GM19395 (cell line): ENCODE data around the gene RECK.
A peak's percentile ranks its signal among the peaks of the same experiment; 100 is the strongest.
"Not testable (repeated sequence)": the region's sequence is repeated elsewhere in the genome, so short reads cannot be mapped to it uniquely, and the experiment has no call there.

Source experiments
- ATAC-seq: cut with Tn5 transposase; IDR thresholded peaks from one replicate; pipeline ENCODE4 v1.9.1; 2021; ENCODE audit warnings: mild to moderate bottlenecking, moderate library complexity; ENCODE audit not compliant: unreplicated experiment

The RECK gene, protein sequence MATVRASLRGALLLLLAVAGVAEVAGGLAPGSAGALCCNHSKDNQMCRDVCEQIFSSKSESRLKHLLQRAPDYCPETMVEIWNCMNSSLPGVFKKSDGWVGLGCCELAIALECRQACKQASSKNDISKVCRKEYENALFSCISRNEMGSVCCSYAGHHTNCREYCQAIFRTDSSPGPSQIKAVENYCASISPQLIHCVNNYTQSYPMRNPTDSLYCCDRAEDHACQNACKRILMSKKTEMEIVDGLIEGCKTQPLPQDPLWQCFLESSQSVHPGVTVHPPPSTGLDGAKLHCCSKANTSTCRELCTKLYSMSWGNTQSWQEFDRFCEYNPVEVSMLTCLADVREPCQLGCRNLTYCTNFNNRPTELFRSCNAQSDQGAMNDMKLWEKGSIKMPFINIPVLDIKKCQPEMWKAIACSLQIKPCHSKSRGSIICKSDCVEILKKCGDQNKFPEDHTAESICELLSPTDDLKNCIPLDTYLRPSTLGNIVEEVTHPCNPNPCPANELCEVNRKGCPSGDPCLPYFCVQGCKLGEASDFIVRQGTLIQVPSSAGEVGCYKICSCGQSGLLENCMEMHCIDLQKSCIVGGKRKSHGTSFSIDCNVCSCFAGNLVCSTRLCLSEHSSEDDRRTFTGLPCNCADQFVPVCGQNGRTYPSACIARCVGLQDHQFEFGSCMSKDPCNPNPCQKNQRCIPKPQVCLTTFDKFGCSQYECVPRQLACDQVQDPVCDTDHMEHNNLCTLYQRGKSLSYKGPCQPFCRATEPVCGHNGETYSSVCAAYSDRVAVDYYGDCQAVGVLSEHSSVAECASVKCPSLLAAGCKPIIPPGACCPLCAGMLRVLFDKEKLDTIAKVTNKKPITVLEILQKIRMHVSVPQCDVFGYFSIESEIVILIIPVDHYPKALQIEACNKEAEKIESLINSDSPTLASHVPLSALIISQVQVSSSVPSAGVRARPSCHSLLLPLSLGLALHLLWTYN

GRCh38 chr9:36036780-36037548, at the start of gene RECK:
Gene RECK (plus strand): TSS chr9:36036913. CDS start chr9:36036999, 86 bp downstream.
- ATAC-seq: peak; percentile 79

DNA sequence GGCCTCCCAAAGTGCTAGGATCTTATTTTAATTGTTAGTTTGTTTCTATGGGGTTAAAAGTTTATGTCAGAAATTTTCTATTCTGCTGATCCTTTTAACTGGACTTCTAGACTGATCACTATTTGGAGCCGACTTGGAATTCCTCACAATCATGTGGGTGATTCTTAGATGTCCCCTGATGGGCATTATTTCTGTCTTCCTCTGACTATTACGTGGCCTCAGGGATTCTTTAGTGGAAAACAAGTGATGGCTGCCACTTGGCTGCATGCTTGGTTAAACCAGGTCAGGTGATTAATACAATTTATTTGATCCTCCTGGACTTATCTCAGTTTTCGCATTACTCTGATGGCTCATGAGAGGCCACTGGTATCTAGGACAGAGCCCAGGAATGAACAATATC, 46.6 kb upstream of the RECK start:
- no peak for ATAC-seq

GRCh38 chr9:35993136-35993535, 43.6 kb upstream of the RECK start:
- ATAC-seq: not testable (repeated sequence)

GRCh38 chr9:35993976-35994720, 42.6 kb upstream of the RECK start:
- no peak for ATAC-seq

GRCh38 chr9:35994959-35995358, 41.8 kb upstream of the RECK start:
- no peak for ATAC-seq

DNA sequence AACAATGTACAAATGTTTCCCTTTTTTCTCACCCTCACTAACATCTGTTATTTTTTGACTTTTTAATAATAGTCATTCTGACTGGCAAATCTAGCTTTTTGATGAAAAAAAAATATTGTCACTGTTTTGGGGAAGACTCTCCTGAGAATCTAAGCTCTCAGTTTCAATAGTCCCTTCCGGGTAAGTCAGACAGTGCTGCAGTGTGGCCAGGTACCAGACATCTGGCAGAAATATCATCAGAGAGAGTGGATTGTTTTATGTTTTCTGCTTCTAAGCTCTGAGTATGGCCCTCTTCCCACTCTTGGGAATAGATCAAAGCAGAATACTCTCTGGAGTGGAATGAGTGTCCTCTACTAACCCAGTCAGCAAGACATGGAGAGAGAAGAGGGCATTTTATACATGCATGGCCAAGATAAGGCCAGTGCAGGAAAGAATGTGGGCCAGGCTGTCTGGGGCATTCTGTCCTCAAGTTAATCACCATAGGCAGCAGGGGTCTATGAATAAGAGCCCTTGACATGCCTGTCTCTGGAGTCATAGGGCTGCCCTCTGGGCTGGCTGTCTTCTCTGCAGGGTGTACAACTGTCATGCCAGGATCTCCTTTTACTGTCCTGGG, 40.2 kb upstream of the RECK start:
- no peak for ATAC-seq

DNA sequence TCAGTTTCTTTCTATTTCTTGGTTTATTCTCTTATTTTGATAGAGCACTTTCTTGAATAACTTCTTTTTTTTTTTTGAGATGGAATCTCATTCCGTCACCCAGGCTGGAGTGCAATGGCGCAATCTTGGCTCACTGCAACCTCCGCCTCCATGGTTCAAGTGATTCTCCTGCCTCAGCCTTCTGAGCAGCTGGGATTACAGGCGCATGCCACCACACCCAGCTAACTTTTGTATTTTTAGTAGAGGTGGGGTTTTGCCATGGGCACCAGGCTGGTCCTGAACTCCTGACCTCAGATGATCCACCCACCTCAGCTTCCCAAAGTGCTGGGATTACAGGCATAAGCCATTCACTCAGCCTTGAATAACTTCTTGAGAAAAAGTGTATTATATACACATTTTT, 39.7 kb upstream of the RECK start:
- ATAC-seq: not testable (repeated sequence)

DNA sequence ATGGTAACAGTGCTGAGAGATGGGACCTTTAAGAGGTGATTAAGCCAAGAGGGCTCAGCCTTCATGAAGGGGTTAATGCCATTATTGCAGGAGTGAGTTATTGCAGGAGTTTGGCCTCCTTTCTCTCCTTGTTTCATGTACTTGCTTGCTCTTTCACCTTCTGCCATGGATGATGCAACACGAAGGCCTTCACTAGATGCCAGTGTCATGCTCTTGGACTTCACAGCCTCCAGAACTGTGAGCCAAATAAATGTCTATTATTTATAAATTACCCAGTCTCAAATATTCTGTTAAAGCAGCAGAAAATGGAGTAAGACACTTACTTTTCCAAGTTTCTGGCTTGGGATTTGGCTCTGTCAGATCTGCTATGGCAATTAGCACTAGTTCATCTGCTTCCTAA, 38.4 kb upstream of the RECK start:
- ATAC-seq: no peak

DNA sequence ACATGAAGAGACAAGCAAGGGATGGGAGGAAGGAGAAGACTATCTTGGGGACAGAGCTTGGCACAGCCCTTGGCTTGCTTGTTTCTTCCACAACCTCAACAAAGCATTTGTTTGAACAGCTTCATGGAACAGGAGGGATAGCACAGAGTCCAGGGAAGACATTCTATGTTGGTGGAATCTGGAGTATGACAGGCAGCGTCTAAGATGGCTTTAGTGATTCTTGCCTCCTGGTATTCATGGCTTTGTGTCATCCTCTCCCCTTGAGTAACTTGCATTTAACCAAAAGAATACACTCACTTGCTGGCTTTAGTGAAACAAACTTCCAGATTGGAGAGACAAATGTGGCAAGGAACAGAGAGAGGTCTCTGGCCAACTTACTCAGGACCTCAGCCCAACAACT, 30.8 kb upstream of the RECK start:
- ATAC-seq: no peak

DNA sequence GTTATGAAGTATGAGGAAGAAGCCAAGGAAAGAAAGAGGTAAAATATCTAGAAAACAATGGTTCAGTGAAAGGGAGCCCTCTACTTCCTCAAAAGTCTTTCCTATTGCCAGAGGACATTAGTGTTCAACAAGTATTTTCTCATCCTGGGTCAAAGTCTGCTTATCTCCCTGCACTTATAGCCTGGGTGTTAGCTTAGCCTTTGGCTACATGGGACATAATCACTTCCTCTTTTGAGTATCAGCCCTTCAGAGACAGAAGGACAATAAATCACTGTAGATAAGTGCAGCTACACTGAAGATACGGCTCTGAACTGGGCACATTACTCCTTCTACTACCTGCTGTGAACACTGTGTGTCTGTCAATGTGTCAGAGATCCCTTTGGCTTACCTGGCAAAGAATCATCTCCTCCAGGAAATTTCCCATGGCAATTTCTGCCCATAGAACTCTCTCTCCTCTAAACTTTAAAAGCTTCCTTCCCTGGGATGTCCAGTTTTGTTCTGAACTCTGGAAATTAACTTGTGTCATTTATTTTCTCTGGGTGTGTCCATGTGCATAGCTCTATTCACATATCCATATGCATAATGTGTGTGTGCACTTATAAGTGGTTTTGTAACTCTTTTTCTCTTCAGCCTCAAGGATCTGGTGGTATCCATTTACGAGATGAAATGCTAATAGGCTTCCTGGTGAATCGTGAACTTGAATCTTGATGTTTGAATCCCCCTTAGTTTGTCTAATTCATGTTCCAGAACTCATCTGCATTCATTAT, 30.0 kb upstream of the RECK start:
- ATAC-seq: no peak

DNA sequence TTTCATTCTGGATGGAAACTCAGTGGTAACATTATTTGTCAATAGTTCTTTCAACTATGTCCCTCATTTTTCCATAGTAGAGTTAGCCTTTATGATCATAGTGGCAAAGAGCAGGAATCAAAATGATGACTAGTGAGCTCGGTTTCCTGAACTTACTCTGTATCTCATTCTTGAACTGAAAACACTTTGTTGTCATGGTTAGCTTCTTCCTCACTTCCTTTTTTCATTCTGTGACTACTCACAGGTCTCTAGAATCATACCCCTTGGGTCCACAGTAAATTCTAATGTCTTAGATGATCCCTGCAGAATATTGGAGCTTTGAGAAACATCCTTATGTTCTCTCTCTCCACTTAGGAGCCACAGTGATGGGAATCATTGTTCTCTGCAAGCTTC, 29.4 kb upstream of the RECK start:
- peak; percentile 94 for ATAC-seq

- no peak for ATAC-seq
Measured at GRCh38 chr9:36007852-36008251, 28.9 kb upstream of the RECK start.

DNA sequence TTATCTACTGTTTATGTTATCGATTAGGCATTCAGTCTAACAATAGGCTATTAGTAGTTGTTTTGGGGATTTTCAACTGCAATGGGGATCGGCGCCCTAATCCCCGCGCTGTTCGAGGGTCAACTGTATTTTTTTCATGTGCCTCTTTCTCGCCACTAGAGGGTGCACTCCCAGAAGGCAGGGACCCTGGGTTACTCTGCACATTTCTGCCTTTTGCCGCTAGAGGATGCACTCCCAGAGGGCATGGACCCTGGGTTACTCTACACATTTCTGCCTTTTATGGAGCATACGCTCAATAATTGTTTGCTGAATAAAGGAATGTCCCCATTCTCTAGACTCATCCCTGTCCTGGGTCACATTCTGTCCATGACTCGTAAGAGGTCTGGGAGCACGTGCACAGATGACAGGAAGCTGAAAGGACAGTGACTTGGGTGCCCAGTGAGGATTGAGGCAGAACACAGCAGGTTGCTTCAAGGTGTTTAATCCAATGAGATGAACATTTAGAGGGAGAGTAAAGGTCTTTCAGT, 27.9 kb upstream of the RECK start:
- ATAC-seq: peak; percentile 53

DNA sequence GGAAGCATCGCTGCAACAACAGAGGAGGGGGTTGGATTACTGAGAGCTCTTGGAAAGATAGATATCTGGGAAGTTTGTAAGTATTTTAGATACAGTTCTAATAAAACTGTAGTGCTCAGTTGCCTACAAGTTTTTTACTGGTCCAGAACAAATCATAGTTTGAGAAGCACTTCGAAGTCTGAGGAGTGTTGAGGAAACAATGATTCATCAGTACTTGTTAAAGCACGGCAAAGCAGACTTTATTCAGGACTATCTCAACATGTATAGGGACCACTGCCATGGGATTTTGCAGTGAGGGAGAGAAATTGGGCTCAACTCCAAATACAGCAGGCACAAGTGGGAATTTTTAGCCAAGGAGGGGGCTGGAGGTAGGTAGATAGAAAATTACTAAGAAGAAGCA, 25.3 kb upstream of the RECK start:
- no peak for ATAC-seq

DNA sequence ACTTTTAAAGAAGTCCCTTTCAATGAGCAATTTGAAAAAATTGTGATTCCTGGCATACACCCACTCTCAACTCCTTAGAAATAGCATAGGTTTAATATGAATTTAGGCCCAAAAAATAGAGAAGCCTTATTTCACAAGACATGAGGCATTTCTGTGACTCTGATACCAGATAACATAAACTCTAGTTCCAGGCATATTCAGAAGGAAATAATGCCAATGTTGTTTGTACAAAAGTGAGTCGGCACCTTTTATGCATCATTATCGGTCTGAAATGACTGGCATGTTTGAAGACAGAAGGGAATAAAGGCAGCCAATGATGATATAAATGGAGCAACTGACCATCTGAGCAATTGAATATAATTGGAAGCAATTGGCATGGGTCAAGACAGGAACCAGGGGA, 19.4 kb upstream of the RECK start:
- no peak for ATAC-seq

DNA sequence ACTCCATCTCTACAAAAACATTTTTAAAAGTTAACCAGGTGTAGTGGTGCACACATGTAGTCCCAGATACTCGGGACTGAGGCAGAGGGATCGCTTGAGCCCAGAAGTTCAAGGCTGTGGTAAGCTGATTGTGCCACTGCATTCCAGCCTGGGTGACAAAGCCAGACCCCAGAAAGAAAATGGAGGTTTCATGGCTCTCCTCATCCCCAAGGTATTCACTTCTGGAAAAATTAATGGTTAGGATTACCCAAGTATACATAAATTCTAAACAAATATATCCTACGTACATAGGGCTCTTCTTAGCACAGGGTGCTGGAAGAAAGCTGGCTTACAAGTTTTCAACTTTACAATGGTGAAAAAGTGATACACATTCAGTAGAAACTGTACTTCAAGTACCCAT, 18.6 kb upstream of the RECK start:
- no peak for ATAC-seq

GRCh38 chr9:36018891-36019720, 17.6 kb upstream of the RECK start:
- no peak for ATAC-seq

DNA sequence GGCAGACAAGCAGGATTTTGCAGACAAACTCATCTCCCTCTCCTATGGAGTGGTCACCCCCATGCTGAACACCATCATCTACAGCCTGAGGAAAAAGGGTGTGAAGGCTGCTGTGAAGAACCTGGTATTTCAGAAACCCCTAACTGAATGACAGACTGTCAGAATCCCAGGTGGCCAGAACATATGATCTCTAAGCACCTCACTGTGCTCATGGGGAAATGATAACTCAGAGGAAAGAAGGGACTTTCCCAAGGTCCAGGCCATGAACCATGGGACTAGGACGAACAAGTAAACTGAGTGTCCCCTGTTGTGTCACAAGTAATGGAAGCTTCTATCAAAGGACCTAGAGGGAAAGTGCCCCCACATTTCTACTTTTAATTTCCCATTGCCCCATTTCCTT, 14.7 kb upstream of the RECK start:
- no peak for ATAC-seq
